Body of pancreas (tissue), 4 donors: ENCODE data around the gene KIF21A. TPM values are rescaled to one million over a fixed set of nuclear protein-coding genes. Genes with fewer than 3 reads are reported as not detected.

Source experiments
- ATAC-seq: fragments of 150-250 bp; one replicate; pipeline ENCODE4 v1.9.1; 2016
- DNase-seq, 4 donors: peaks; one replicate each; pipeline ENCODE4 v3.0.0-alpha.2; 2019
- H3K27ac ChIP-seq, 4 donors: fragments of 200-600 bp; sonication (generic); 1 replicate in 3 of 4; 2 replicates in 1 of 4; pipeline versions ENCODE4 v1.5.1 to v1.6.1; 2016 to 2019; ENCODE audit warnings: mild to moderate bottlenecking in 1 of 4, mixed read lengths in 1 of 4, moderate library complexity in 1 of 4
- H3K27me3 ChIP-seq, 2 donors: fragments of 200-600 bp; sonication (generic); one replicate each; pipeline ENCODE4 v1.6.0; 2016; ENCODE audit warnings: mild to moderate bottlenecking in 1 of 2
- H3K36me3 ChIP-seq, 2 donors: fragments of 200-600 bp; sonication (generic); replicated peaks in 1 of 2; 2 replicates each; pipeline ENCODE4 v1.5.1; 2016; ENCODE audit warnings: low read depth in 2 of 2; ENCODE audit not compliant: insufficient read depth in 1 of 2
- H3K4me1 ChIP-seq: fragments of 200-600 bp; sonication (generic); one replicate; pipeline ENCODE4 v1.6.0; 2016
- H3K4me3 ChIP-seq, 2 donors: fragments of 200-600 bp; sonication (generic); 1 replicate in 1 of 2; 2 replicates in 1 of 2; pipeline ENCODE4 v1.5.1; 2016 to 2019
- H3K9me3 ChIP-seq, 3 donors: fragments of 200-600 bp; sonication (generic); 1 replicate in 2 of 3; 2 replicates in 1 of 3; pipeline ENCODE4 v1.5.1; 2016
- POLR2A ChIP-seq, 3 donors: fragments of 450-650 bp; IDR thresholded peaks; one replicate each; pipeline ENCODE4 v1.6.1; 2016; ENCODE audit warnings: antibody characterized with exemption in 3 of 3, mild to moderate bottlenecking in 2 of 3
- WGBS, 2 donors: methylation state at CpG; one replicate each; pipeline ENCODE4 v1.1.5; 2017; 5-methylcytosine and 5-hydroxymethylcytosine counted together
- intact Hi-C: fragments of 100-400 bp; cut with DNase I; formaldehyde crosslinking; loops from one replicate; pipeline ENCODE4 v1.15.1; 2023
- total RNA-seq, 2 donors: library from RNA; depleted of rRNA; stranded (reverse); fragments of >200 nt; gene quantifications; one replicate each; pipeline ENCODE4 v1.1.0, GENCODE V29; 2016
- TF ChIP-seq, protein P1 (sequence below), 7 experiments: fragments of 450-650 bp in 4 of 7; fragments of 200-600 bp in 3 of 7; sonication (generic) in 3 of 7; IDR thresholded peaks; one replicate each; pipeline ENCODE4 v1.5.1; 2016 to 2019; ENCODE audit warnings: antibody characterized with exemption in 7 of 7

Gene KIF21A, protein sequence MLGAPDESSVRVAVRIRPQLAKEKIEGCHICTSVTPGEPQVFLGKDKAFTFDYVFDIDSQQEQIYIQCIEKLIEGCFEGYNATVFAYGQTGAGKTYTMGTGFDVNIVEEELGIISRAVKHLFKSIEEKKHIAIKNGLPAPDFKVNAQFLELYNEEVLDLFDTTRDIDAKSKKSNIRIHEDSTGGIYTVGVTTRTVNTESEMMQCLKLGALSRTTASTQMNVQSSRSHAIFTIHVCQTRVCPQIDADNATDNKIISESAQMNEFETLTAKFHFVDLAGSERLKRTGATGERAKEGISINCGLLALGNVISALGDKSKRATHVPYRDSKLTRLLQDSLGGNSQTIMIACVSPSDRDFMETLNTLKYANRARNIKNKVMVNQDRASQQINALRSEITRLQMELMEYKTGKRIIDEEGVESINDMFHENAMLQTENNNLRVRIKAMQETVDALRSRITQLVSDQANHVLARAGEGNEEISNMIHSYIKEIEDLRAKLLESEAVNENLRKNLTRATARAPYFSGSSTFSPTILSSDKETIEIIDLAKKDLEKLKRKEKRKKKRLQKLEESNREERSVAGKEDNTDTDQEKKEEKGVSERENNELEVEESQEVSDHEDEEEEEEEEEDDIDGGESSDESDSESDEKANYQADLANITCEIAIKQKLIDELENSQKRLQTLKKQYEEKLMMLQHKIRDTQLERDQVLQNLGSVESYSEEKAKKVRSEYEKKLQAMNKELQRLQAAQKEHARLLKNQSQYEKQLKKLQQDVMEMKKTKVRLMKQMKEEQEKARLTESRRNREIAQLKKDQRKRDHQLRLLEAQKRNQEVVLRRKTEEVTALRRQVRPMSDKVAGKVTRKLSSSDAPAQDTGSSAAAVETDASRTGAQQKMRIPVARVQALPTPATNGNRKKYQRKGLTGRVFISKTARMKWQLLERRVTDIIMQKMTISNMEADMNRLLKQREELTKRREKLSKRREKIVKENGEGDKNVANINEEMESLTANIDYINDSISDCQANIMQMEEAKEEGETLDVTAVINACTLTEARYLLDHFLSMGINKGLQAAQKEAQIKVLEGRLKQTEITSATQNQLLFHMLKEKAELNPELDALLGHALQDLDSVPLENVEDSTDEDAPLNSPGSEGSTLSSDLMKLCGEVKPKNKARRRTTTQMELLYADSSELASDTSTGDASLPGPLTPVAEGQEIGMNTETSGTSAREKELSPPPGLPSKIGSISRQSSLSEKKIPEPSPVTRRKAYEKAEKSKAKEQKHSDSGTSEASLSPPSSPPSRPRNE (N-terminal part only)
- total RNA-seq: 10 to 100 TPM; 19.5 to 49.1 TPM

DNA sequence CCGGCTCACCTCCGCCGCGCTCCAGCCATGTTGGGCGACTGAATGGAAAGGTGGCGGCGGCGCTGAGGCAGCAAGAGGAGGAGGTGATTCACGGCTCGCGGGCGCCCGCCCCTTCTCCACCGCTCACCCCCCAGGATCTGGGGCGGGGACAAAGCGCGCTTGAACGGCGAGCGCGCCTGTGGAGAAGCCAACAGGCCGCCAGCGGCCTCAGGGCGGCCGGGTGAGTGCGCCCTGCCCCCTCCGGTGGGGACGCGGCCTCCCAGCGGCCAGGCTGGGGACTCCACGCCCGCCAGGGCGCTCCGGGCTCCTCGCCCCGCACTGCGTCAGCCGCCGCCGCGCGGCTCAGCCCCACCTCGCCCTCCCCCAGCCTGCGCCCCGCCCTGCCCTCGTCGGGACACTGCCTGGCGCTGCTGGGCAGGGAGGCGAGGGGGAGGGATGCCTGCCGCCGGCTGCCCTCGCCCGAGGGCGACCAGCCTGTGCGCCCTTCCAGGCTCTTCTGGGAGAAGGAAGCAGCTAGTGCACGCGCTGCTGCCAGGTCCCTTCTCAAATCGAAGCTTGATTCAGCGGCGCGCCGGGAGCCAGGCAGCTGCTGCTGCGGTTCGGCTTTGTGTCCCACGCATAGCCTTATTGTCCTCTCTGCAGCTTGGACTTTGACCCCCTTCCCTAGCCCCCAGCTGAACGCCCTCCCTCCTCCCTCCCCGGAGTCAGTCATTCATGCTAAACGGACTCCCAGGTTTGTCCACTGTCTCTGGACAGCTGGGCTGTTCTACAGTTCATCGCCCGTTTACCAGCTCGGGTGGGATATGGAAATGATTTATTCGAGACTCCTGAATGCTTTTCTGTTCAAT, at the start of gene KIF21A:
TSS of gene KIF21A (minus strand) at position 40 of the 848 bp plus-strand sequence. CDS start 150 bp downstream, outside the sequence.
- TF ChIP-seq, protein P1, sequence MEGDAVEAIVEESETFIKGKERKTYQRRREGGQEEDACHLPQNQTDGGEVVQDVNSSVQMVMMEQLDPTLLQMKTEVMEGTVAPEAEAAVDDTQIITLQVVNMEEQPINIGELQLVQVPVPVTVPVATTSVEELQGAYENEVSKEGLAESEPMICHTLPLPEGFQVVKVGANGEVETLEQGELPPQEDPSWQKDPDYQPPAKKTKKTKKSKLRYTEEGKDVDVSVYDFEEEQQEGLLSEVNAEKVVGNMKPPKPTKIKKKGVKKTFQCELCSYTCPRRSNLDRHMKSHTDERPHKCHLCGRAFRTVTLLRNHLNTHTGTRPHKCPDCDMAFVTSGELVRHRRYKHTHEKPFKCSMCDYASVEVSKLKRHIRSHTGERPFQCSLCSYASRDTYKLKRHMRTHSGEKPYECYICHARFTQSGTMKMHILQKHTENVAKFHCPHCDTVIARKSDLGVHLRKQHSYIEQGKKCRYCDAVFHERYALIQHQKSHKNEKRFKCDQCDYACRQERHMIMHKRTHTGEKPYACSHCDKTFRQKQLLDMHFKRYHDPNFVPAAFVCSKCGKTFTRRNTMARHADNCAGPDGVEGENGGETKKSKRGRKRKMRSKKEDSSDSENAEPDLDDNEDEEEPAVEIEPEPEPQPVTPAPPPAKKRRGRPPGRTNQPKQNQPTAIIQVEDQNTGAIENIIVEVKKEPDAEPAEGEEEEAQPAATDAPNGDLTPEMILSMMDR (IDR thresholded peaks at IDR 0.05): peak; percentile 45 to 98 (median 69)
- TF ChIP-seq POLR2A (IDR thresholded peaks at IDR 0.05): peak; percentile 97 to 98 (median 97)
- Histone ChIP-seq H3K27me3 (no peaks in the 10 kb centered on the region), H3K4me3 (peak within 1 kb of the TSS; percentile 60 to 90), H3K27ac (peak within 1 kb of the TSS; percentile 85 to 98 (median 92)), H3K36me3 (no peaks in the 10 kb centered on the region), H3K9me3 (no peaks in the 10 kb centered on the region), H3K4me1 (peaks cover 21% of the 10 kb centered on the region)
- DNase-seq: peak; percentile 94 to 96 (median 95)
- intact Hi-C loops: no loop called here
- 0% methylated on average over 33 to 63 of the region's 72 CpGs for WGBS, 2 donors
- ATAC-seq: peak; percentile 91

DNA sequence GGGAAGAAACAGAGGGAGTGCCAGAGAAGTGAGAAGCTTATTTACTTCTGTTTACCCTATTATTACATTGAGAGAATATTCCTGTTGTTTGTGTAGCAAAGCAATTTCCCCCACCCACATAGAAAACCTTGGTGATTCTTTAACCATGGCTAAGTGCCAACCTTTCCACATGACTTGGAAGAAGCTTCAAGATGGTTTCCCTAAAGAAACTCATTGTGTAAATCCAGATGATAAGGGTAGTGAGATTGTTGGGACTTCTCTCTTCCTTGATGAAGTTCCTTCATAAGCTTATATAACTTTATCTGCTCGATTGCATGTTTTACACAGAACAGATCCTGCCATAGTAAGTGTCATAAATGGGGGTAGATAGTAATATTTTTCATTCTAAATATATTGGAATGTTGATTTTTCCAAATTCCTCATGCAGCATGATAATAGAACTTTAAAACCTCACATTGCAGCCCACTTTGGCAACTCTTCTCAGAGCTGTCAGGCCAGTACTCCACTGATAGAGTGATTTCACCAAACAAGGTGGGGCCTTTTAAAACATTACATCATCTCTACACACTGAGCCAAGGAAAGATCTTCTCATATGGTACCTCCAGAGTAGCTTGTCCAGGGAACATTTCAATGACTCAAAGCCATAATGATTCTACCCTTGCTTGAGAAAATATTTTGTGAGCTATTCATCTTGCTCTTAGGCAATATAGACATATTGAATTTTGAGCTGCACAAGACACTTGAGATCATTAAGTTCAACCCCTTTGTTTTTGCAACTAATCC, 47.8 kb upstream of the KIF21A start:
- no peak overlapping the region for H3K27ac ChIP-seq
- no peaks in the 10 kb centered on the region for H3K9me3 ChIP-seq
- no peaks in the 10 kb centered on the region for H3K27me3 ChIP-seq
- H3K36me3 ChIP-seq: no peaks in the 10 kb centered on the region
- intact Hi-C loops: no loop called here
- ATAC-seq (no peak), DNase-seq (no peak)
- no peaks in the 10 kb centered on the region for H3K4me1 ChIP-seq
- TF ChIP-seq, protein P1 (IDR thresholded peaks at IDR 0.05): no peak
- H3K4me3 ChIP-seq: no peak overlapping the region
- WGBS, 2 donors: 62 to 73% methylated on average over 1 of the region's 1 CpG

DNA sequence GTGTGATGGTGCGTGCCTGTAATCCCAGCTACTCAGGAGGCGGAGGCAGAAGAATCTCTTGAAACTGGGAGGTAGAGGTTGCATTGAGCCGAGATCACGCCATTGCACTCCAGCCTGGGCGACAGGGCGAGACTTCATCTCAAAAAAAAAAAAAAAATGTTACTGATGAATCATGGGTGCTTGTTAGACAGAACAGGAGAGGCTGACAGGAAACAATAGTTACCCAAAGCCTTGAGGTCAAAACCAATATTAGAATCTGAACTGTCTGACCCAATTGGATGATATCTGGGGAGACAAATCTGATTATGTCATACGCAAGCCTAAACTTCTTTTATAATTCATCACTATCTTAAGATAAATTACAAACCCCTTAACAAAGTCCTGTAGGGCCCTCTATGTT, 40.7 kb upstream of the KIF21A start:
- Histone ChIP-seq H3K4me3 (no peak overlapping the region), H3K36me3 (no peaks in the 10 kb centered on the region), H3K4me1 (no peaks in the 10 kb centered on the region), H3K9me3 (no peaks in the 10 kb centered on the region), H3K27me3 (no peaks in the 10 kb centered on the region), H3K27ac (no peak overlapping the region)
- DNase-seq (no peak), ATAC-seq (no peak)
- intact Hi-C loops: no loop called here
- WGBS, 2 donors: 90 to 91% methylated on average over 7 of the region's 7 CpGs
- no peak for TF ChIP-seq POLR2A (IDR thresholded peaks at IDR 0.05)
- TF ChIP-seq, protein P1 (IDR thresholded peaks at IDR 0.05): no peak
